Activated T-helper 1 cell treated with anti-CD3 and anti-CD28 coated beads, Interleukin-12 subunit alpha, Interleukin-12 subunit beta, Interleukin-2, Interleukin-4 antibody, amounts not matched to agents 30 ng/mL and 10 ng/mL and 1 ng/mL, durations not matched to agents 14 hours and 24 hours and 36 hours (primary cell): ENCODE results near the gene AGA. TPM values are rescaled to one million over a fixed set of nuclear protein-coding genes. Genes with fewer than 3 reads are reported as not detected.

ENCODE experiments used
- DNase-seq: peaks from one replicate; pipeline ENCODE4 v3.0.0; 2021; ENCODE audit warnings: low spot score
- H3K27ac Mint-ChIP-seq: one replicate; pipeline ENCODE4 v1.8.0; 2021; ENCODE audit warnings: mild to moderate bottlenecking, mixed read lengths
- H3K27me3 Mint-ChIP-seq: one replicate; pipeline ENCODE4 v1.8.0; 2022; ENCODE audit warnings: mild to moderate bottlenecking, moderate library complexity, mixed read lengths; ENCODE audit not compliant: insufficient read depth
- H3K36me3 Mint-ChIP-seq: one replicate; pipeline ENCODE4 v1.8.0; 2021; ENCODE audit warnings: low read depth, mixed read lengths
- H3K4me1 Mint-ChIP-seq: one replicate; pipeline ENCODE4 v1.8.0; 2021; ENCODE audit warnings: low read depth, mixed read lengths
- H3K4me3 Mint-ChIP-seq: one replicate; pipeline ENCODE4 v1.8.0; 2021; ENCODE audit warnings: mild to moderate bottlenecking, moderate library complexity, mixed read lengths
- H3K9me3 Mint-ChIP-seq: one replicate; pipeline ENCODE4 v1.8.0; 2021; ENCODE audit warnings: mixed read lengths
- intact Hi-C: fragments of 100-400 bp; cut with micrococcal nuclease; formaldehyde crosslinking; loops from one replicate; pipeline ENCODE4 v1.15.1; 2024
- total RNA-seq: library from RNA; stranded (reverse); gene quantifications from 2 replicates; pipeline ENCODE4 v1.2.3, GENCODE V29; 2022

The AGA gene
- total RNA-seq, 1 donor from 2014 or later: 16.0 TPM

DNA sequence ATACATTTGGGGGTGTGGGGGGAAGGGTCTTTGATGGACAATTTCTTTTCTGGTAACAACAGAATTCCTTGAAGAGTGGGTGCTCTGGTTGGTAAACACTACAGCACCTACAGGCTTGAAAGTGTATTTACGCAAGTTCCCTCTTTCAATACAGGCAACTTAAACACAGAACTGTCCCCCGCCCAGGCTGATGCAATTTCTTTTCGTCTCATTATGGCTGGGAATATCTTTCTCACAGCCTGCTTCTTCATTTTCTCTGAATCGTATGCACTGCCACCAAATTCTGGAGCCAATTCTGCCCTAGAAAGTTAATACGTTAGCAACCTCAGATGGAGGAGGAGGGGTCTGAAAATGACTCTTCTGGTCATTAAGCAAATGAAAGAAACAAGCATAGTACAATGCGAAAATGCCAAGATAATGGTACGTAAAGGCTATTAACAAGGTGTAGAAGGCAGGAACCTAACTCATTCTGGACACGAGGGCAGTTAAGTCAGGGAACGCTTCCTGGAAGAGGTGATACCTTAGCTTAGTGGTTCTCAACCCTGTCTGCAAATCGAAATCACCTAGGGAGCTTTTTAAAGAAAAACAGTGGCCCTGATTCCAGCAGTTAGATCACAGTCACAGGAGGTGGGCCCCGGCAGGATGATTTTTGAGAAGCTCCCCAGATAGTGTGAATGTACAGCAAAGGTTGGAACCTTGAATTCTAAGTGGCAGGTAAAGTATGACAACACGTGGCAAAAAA, 1.0 kb downstream of the AGA start:
- Mint-ChIP-seq H3K27ac (peak overlapping the region; percentile 95), H3K9me3 (no peaks in the 10 kb centered on the region), H3K4me1 (peaks cover 23% of the 10 kb centered on the region), H3K36me3 (peaks cover 22% of the 10 kb centered on the region), H3K27me3 (no peaks in the 10 kb centered on the region), H3K4me3 (peak overlapping the region; percentile 90)
- intact Hi-C loops: loop anchor here (1.0 to 10.0 kb wide), 5 partner anchors 23 to 1122 kb away; partner anchors contain the start of gene SPCS3
- DNase-seq: peak; percentile 3

DNA sequence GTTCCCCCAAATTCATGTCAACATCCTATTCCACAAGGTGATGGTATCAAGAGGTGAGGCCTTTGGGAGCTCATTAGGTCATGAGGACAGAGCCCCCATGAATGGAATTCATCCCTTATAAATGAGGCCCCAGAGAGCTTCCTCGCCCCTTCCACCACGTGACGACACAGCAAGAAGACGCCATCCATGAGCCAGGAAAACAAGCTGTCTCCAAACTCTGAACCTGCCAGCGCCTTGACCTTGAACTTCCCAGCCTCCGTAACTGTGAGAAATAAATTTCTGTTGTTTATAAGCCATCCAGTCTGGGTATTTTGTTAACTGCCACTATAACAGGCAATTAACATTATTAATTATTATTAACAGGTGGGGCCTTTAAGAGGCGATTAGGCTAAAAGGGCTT, 5.8 kb downstream of the AGA start:
- intact Hi-C loops: no loop called here

DNA sequence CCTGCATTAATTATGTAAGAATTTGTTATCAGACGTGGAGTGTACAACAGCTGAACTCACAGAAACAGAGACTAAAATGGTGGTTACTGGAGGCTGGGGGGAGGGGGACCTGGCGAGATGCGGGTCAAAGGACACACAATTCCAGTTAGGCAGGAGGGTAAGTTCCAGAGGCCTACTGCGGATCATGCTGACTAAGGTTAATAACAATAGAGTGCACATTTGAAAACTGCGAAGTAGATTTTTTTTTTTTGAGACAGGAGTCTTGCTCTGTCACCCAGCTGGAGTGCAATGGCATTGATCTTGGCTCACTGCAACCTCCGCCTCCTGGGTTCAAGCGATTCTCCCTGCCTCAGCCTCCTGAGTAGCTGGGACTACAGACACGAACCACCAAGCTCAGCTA, 7.6 kb downstream of the AGA start:
- no peaks in the 10 kb centered on the region for H3K4me1 Mint-ChIP-seq
- intact Hi-C loops: no loop called here
- H3K27ac Mint-ChIP-seq: no peak overlapping the region
- peaks cover 45% of the 10 kb centered on the region for H3K36me3 Mint-ChIP-seq
- no peaks in the 10 kb centered on the region for H3K27me3 Mint-ChIP-seq
- DNase-seq: no peak
- H3K4me3 Mint-ChIP-seq: no peak overlapping the region
- H3K9me3 Mint-ChIP-seq: no peaks in the 10 kb centered on the region

More for the DNA sequence above, 5.8 kb downstream of the AGA start:
- H3K9me3 Mint-ChIP-seq: no peaks in the 10 kb centered on the region
- H3K27ac Mint-ChIP-seq: no peak overlapping the region
- H3K27me3 Mint-ChIP-seq: no peaks in the 10 kb centered on the region
- DNase-seq: no peak
- H3K4me1 Mint-ChIP-seq: peaks cover 10% of the 10 kb centered on the region
- H3K36me3 Mint-ChIP-seq: peaks cover 38% of the 10 kb centered on the region
- H3K4me3 Mint-ChIP-seq: no peak overlapping the region

DNA sequence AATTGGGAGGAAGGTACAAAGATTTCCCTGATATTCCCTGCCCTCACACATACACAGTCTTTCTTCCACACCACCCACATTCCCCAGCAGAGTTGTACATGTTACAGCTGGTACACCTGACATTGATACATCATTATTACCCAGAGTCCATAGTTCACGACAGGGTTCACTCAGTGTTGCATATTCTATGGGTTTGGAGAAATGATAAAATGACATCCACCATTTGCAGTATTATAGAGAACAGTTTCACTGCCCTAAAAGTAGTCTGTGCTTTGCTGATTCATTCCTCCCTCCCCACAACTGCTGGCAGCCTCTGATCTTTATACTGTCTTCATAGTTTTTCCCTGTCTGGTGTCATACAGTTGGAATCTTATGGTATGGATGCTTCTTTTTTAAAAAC, 15.0 kb downstream of the AGA start:
- Mint-ChIP-seq H3K4me3 (no peak overlapping the region), H3K9me3 (no peaks in the 10 kb centered on the region), H3K4me1 (no peaks in the 10 kb centered on the region), H3K27ac (no peak overlapping the region), H3K27me3 (peaks cover 2% of the 10 kb centered on the region), H3K36me3 (peaks cover 6% of the 10 kb centered on the region)
- no peak for DNase-seq
- intact Hi-C loops: no loop called here

DNA sequence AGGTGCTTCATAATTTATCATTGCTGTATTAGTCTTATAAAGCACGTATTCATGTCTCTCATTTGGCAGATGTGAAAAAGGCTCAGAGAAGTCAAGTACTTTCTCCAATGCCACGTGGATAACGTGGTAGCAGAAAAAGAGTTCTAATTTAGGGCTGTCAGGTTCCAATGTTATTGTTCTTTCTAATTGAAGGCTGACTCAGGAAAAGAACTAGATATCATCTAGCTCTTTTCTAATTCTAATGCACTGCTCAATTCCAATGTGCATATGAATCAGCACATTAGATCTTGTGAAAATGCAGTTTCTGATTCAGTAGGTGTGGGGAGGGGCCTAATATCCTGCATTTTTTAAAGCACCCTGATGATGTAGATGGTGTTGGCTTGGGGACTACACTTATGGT, 22.8 kb downstream of the AGA start:
- intact Hi-C loops: no loop called here
- Mint-ChIP-seq H3K4me3 (no peak overlapping the region), H3K27ac (no peak overlapping the region), H3K36me3 (no peaks in the 10 kb centered on the region), H3K9me3 (peaks cover 18% of the 10 kb centered on the region), H3K27me3 (peaks cover 2% of the 10 kb centered on the region), H3K4me1 (no peaks in the 10 kb centered on the region)
- no peak for DNase-seq

DNA sequence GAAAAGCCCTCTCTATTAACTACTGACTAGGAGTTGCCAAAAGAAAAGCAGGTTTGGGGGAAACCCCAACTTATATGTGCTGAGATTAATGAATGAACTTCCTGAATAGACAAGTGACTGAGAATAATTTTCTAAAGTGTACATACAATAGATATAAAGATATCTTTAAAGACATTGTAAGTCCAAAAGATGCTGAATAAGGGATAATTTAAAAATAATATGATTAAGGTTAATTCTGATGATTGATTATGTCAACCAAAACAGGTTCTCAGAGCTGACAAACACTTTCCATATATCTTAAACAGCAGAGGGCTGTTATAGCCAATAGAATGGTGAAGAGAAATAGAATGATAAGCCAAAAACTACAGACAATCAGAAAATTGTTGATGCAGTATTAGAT, 28.6 kb downstream of the AGA start:
- no peaks in the 10 kb centered on the region for H3K9me3 Mint-ChIP-seq
- H3K27me3 Mint-ChIP-seq: peaks cover 2% of the 10 kb centered on the region
- no peak overlapping the region for H3K27ac Mint-ChIP-seq
- H3K4me1 Mint-ChIP-seq: no peaks in the 10 kb centered on the region
- no peaks in the 10 kb centered on the region for H3K36me3 Mint-ChIP-seq
- DNase-seq: no peak
- no peak overlapping the region for H3K4me3 Mint-ChIP-seq
- intact Hi-C loops: no loop called here

DNA sequence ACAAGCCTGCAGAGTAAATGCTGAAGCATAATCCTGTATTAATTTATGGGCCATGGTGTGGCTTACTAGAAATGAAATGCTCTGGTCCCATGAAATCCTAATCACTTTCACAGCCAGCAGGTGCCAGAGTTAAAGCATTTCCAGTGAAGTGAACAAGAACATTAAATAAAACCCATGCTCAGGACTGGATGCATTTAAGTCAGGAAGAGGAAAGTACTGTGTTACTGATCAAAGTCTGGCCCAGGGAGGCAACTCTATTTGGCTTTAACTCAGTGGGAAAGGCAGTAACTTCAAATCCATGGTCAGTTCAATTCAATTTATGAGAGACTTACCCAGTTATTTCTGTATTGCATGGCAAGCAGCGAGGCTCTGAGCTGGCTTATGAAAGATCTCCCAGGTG, 29.2 kb downstream of the AGA start:
- Mint-ChIP-seq H3K27me3 (peaks cover 2% of the 10 kb centered on the region), H3K4me1 (no peaks in the 10 kb centered on the region), H3K9me3 (no peaks in the 10 kb centered on the region), H3K36me3 (no peaks in the 10 kb centered on the region), H3K27ac (no peak overlapping the region), H3K4me3 (no peak overlapping the region)
- DNase-seq: no peak
- intact Hi-C loops: no loop called here

DNA sequence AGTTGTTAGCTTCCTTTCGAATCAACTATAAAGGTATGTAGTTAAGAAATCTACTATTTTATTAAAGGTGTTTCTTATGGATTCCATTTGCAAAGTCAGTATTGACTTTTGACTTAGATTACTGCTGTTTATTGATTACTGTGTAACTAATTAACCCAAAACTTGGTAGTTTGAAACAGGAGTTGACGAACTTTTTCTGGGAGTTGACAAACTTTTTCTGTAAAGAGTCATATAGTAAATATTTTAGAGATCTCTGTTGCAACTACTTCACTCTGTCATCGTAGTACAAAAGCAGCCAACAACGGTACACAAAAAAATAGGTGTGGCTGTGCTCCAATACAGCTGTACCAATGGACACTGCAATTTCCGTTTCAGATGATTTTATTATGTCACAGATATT, 30.2 kb downstream of the AGA start:
- Mint-ChIP-seq H3K4me1 (no peaks in the 10 kb centered on the region), H3K36me3 (no peaks in the 10 kb centered on the region), H3K27me3 (peaks cover 2% of the 10 kb centered on the region), H3K9me3 (no peaks in the 10 kb centered on the region), H3K4me3 (no peak overlapping the region), H3K27ac (no peak overlapping the region)
- intact Hi-C loops: no loop called here
- no peak for DNase-seq

DNA sequence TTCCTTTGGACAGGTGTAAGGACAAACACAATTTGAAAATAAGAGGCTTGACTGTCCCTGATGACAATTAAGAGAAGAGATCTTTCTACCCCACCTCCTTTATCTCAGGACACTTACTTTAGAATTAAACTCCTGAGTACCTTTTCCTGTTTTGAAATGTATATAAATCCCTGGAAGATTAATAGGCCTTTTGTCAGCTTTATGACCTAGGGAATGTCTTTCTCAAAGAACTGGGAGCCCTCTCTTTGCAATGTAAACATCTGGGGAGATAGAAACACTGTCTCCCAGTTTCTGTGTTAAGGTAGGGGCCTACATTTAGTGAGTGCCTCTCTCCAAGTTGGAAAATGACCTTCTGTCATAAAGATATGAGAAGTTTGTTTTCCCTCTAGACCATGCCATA, 31.7 kb downstream of the AGA start:
- no peaks in the 10 kb centered on the region for H3K36me3 Mint-ChIP-seq
- no peak overlapping the region for H3K4me3 Mint-ChIP-seq

DNA sequence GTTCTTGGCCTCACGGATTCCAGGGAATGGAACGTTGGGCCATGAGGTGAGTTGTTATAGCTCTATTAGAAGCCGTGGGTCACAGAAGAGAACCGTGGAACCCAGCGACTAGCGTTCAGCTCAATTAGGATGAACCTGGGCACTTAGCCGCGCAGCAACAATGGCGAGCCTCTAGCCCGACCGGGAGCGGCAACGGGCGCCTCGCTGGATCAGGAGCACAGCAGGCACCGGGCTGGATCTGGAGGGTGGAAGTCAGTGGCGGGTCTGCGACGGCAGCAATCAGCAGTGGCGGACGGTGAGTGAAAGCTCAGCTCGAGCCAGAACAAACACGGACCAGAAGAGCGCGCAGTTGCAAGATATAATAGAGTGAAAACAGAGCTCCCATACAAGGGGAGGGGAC, 34.2 kb downstream of the AGA start:
- Mint-ChIP-seq H3K4me3 (no peak overlapping the region), H3K9me3 (no peaks in the 10 kb centered on the region), H3K36me3 (no peaks in the 10 kb centered on the region), H3K4me1 (peaks cover 9% of the 10 kb centered on the region), H3K27ac (no peak overlapping the region), H3K27me3 (peaks cover 4% of the 10 kb centered on the region)
- no peak for DNase-seq
- intact Hi-C loops: no loop called here

More for the DNA sequence above, 31.7 kb downstream of the AGA start:
- no peaks in the 10 kb centered on the region for H3K4me1 Mint-ChIP-seq
- H3K9me3 Mint-ChIP-seq: no peaks in the 10 kb centered on the region
- no peak for DNase-seq
- intact Hi-C loops: no loop called here
- H3K27ac Mint-ChIP-seq: no peak overlapping the region
- H3K27me3 Mint-ChIP-seq: peaks cover 4% of the 10 kb centered on the region

DNA sequence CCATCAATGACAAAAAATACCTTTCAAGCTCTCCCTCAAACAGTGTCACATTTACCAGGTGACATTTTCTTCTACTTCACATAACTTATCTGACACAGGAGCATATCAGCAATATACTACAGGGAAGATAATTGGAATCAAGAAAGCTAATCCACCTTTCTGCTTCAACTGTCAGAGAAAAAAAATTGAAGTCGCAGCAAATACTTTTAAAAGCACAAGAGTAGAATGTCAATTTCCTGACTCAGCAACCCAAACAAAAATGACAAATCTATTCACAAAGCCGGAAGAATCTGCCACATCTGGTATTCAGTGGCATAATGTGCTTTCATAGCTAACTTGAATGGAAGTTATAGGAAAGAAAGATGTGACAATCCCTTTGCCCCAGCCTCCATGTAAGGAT, 36.7 kb downstream of the AGA start:
- Mint-ChIP-seq H3K4me1 (peaks cover 30% of the 10 kb centered on the region), H3K36me3 (peaks cover 3% of the 10 kb centered on the region), H3K9me3 (no peaks in the 10 kb centered on the region), H3K27ac (no peak overlapping the region), H3K27me3 (peaks cover 4% of the 10 kb centered on the region), H3K4me3 (no peak overlapping the region)
- no peak for DNase-seq
- intact Hi-C loops: no loop called here

DNA sequence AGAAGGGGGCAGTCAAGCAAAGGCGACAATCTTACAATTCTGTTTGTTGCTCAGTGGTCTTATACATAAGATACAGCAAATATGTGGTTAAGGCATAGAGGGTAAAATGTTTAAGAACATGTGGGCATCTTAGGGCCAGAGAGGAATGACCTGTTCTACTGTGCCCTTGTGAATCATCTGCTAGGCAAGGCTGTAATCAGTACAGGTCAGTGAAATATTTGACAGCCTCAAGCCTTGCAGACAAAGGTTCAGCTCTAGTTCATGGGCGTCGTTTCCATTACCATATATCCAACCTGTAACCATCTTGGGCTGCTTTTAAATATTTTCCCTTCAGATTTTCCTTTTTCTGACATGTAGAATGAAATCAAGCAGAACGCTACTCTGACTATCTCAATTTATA, 37.3 kb downstream of the AGA start:
- DNase-seq: no peak
- intact Hi-C loops: loop anchor here (5.0 kb wide), 1 partner anchor 93 kb away; no protein-coding TSS in a partner anchor
- Mint-ChIP-seq H3K36me3 (peaks cover 5% of the 10 kb centered on the region), H3K27ac (no peak overlapping the region), H3K9me3 (no peaks in the 10 kb centered on the region), H3K4me3 (no peak overlapping the region), H3K27me3 (peaks cover 4% of the 10 kb centered on the region), H3K4me1 (peaks cover 35% of the 10 kb centered on the region)

DNA sequence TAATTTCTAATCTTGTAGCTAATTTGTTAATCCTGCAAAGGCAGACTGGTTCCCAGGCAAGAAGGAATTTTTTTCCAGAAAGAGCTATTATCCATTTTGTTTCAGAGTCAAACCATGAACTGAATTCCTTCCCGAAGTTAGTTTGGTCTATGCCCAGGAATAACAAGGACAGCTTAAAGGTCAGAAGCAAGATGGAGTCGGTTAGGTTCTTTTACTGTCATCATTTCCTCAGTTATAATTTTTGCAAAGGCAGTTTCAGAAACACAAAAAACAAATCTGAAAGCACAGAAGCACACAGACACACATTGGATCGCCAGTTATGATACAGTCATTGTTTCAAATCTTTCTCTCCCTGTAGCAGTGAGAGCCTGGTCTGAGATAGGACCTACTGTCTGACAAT, 37.9 kb downstream of the AGA start:
- H3K9me3 Mint-ChIP-seq: no peaks in the 10 kb centered on the region
- H3K4me3 Mint-ChIP-seq: no peak overlapping the region
- intact Hi-C loops: loop anchor here (5.0 kb wide), 1 partner anchor 92 kb away; no protein-coding TSS in a partner anchor
- no peak overlapping the region for H3K27ac Mint-ChIP-seq
- H3K27me3 Mint-ChIP-seq: peaks cover 4% of the 10 kb centered on the region
- DNase-seq: no peak
- H3K4me1 Mint-ChIP-seq: peaks cover 41% of the 10 kb centered on the region
- peaks cover 5% of the 10 kb centered on the region for H3K36me3 Mint-ChIP-seq
